ENCODE results near the gene PLEKHM3. TPM values are rescaled to one million over a fixed set of nuclear protein-coding genes. Genes with fewer than 3 reads are reported as not detected.

The PLEKHM3 gene
- total RNA-seq, 2 donors from 2014 or later: 5.2 to 15.8 TPM

DNA sequence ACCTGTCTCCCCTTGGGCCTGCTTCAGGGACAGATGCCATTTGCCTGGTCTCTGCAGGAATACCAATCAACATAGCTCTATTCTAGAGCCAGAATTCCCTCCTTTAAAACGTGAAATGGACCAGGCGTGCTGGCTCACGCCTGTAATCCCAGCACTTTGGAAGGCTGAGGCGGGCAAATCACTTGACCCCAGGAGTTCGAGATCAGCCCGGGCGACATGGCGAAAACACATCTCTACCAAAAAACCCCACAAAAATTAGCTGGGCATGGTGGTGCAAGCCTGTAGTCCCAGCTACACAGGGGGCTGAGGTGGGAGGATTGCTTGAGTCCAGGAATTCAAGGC is 127.0 kb downstream of the PLEKHM3 start:
- Mint-ChIP-seq H3K9me3 (no peaks in the 10 kb centered on the region), H3K36me3 (no peaks in the 10 kb centered on the region), H3K27ac (no peak overlapping the region)
- no peak for ATAC-seq
- DNase-seq (ENCODE audit: low spot score in 2 of 2): no peak

- Mint-ChIP-seq H3K36me3 (no peaks in the 10 kb centered on the region), H3K27ac (no peak overlapping the region), H3K9me3 (no peaks in the 10 kb centered on the region)
- no peak for ATAC-seq
- no peak for DNase-seq (ENCODE audit: low spot score in 2 of 2)
Measured at GRCh38 chr2:207897541-207898353, 127.6 kb downstream of the PLEKHM3 start.

DNA sequence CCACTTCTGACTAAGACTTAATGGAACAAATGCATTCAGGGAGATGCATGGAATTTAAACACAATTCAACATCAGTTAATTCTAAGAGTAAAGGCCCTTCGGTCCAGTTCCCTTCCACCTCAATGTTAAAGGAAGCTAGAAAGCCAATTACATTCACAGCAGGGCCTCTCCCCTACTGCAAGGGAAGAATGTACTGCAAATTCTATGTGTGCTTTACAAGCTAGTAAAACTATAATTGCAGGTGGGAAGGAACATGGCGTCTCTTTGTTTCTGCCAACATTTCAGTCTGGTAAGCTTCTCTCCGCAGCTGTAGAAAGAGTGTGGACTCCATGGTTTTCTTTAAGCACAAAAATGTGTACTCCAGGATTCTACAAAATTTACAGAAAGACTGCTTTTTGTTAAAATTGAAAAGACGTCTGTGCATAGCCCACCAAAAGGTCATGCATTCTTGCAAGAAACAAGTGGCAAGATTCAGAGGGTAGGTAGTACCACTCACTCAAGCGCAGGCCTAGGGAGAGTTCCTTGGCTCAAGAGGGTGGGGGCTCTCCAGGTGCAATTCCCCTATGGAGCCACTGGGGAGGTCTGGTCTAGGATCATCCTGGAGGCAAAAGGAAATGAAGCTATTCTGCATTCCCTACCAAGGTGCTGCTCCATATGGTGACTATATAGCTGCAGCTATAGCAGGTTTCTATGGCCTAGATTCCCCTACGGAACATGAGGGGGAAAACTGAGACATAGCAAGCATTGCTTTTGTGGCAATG is 128.6 kb downstream of the PLEKHM3 start:
- ATAC-seq (no peak), DNase-seq (ENCODE audit: low spot score in 2 of 2) (no peak)
- Mint-ChIP-seq H3K36me3 (no peaks in the 10 kb centered on the region), H3K9me3 (no peaks in the 10 kb centered on the region), H3K27ac (no peak overlapping the region)

DNA sequence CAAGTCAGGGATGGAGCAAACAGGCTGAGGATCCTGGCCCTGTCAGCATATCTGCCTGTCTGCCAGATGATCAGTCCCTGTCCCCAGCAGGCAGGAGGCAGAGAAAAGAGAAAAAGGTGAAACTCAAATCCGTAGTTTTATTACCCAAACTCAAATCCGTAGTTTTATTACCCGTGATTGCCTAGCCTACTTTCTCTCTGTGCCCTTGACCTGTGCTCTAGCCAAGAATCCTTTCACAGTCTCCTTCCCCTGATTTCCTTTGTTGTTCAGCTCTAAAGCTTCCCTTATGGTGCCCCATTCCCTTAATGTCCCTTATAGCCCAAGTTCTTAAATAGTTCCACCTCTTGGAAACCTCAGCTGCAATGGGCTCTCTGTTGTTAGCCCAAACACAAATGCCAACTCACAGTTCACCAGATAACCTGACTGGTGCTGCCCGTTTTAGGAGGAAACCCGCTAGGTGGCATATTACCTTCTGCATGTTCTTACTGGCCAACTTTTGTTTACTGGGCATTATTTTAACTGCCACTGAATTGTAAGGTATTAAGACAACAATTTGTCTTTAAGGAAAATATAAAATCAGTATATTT is 130.0 kb downstream of the PLEKHM3 start:
- Mint-ChIP-seq H3K27ac (no peak overlapping the region), H3K9me3 (no peaks in the 10 kb centered on the region), H3K36me3 (no peaks in the 10 kb centered on the region)
- DNase-seq (ENCODE audit: low spot score in 2 of 2) (no peak), ATAC-seq (no peak)

- no peak for ATAC-seq
- no peak overlapping the region for H3K27ac Mint-ChIP-seq
- H3K9me3 Mint-ChIP-seq: no peaks in the 10 kb centered on the region
- DNase-seq (ENCODE audit: low spot score in 2 of 2): no peak
- H3K36me3 Mint-ChIP-seq: no peaks in the 10 kb centered on the region
Measured at GRCh38 chr2:207892716-207893402, 132.5 kb downstream of the PLEKHM3 start.

GRCh38 chr2:207891086-207891844 is 134.1 kb downstream of the PLEKHM3 start:
- H3K36me3 Mint-ChIP-seq: no peaks in the 10 kb centered on the region
- DNase-seq (ENCODE audit: low spot score in 2 of 2) (no peak), ATAC-seq (no peak)
- H3K9me3 Mint-ChIP-seq: no peaks in the 10 kb centered on the region
- H3K27ac Mint-ChIP-seq: no peak overlapping the region

DNA sequence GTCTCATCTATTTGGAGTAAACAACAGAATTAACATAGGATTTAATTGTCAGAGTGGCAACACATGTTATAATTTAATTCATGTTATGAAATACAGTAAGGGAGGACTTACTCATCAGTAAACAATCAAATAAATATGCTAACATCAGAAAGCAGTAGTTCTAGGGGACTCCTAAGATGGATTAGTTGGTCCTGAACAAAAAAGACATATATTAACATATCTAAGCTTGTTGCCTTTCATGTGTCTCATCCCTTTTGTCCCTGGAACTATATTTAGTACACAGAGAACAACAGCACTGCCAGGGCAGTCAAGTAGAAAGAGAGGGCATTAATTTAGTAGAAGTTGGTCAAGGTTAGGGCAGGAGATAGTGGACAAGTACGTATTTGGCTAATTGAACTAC is 137.8 kb downstream of the PLEKHM3 start:
- Mint-ChIP-seq H3K36me3 (no peaks in the 10 kb centered on the region), H3K9me3 (no peaks in the 10 kb centered on the region), H3K27ac (no peak overlapping the region)
- DNase-seq (ENCODE audit: low spot score in 2 of 2) (no peak), ATAC-seq (no peak)

- DNase-seq (ENCODE audit: low spot score in 2 of 2): no peak
- H3K9me3 Mint-ChIP-seq: no peaks in the 10 kb centered on the region
- H3K27ac Mint-ChIP-seq: no peak overlapping the region
- ATAC-seq: no peak
- H3K36me3 Mint-ChIP-seq: no peaks in the 10 kb centered on the region
Measured at GRCh38 chr2:207885010-207885409, 140.3 kb downstream of the PLEKHM3 start.

DNA sequence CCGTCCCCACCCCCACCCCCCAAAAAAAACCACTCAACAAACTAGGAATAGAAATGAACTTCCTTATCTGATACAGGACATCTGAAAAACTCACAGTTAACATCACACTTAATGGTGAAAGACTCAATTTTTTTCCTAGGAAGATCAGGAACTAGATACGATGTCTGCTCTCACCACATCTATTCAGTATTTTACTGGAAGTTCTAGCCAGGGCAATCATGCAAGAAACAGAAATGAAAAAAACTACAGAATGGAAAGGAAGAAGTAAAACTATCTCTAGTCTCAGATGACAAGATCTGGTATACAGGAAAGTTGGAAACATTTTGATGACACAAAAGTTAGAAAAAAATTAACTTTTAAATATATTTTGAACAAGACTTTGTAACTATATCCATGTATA is 141.2 kb downstream of the PLEKHM3 start:
- ATAC-seq (no peak), DNase-seq (ENCODE audit: low spot score in 2 of 2) (no peak)

GRCh38 chr2:207883002-207883780 is 142.1 kb downstream of the PLEKHM3 start:
- DNase-seq (ENCODE audit: low spot score in 2 of 2): peak in 1 of 2 donors; percentile 4
- Mint-ChIP-seq H3K27ac (no peak overlapping the region), H3K9me3 (no peaks in the 10 kb centered on the region), H3K36me3 (no peaks in the 10 kb centered on the region)
- ATAC-seq: peak; percentile 41 to 83

More for the DNA sequence above, 141.2 kb downstream of the PLEKHM3 start:
- H3K36me3 Mint-ChIP-seq: no peaks in the 10 kb centered on the region
- no peaks in the 10 kb centered on the region for H3K9me3 Mint-ChIP-seq
- H3K27ac Mint-ChIP-seq: no peak overlapping the region

DNA sequence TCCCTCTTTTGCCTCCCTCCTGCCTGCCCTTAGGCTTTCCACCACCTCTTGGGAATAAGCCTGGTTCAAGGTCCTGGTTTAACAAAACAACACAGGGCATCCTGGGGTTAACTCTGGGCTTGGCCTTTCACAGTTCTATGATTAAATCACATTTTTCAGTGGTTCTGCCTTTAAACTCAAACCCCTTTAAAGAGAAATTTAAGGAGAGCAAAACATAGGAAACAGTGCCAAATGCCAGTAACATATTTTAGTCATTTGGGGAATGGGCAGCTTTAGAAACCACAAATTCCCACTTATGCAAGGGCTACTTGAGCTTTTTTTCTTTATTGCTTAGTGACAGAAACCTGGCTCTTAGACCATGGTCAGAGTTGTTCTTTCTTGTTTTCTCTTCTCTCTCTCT is 143.4 kb downstream of the PLEKHM3 start:
- H3K36me3 Mint-ChIP-seq: no peaks in the 10 kb centered on the region
- H3K9me3 Mint-ChIP-seq: no peaks in the 10 kb centered on the region
- DNase-seq (ENCODE audit: low spot score in 2 of 2) (no peak), ATAC-seq (no peak)
- peak overlapping the region; percentile 16 to 68 for H3K27ac Mint-ChIP-seq

DNA sequence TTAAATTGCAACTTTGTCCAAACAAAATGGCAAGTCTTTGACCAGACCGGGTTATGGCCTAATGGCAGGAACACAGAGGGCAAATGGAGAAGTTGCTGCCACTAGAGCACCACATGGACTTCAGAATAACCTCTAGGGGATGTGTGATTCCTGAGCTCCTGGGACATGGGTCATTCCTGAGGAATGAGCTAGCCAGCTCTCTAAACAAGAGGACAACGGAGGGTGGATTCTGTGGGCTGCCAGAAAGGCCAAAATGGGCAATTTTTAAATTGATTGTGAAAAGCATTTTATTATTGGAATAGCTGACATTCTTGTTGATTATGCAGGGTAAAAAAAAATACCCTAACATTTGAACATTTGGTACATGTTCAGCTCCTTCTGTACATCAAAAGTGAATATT is 145.8 kb downstream of the PLEKHM3 start:
- Mint-ChIP-seq H3K9me3 (no peaks in the 10 kb centered on the region), H3K36me3 (no peaks in the 10 kb centered on the region), H3K27ac (no peak overlapping the region)
- ATAC-seq (no peak), DNase-seq (ENCODE audit: low spot score in 2 of 2) (no peak)

DNA sequence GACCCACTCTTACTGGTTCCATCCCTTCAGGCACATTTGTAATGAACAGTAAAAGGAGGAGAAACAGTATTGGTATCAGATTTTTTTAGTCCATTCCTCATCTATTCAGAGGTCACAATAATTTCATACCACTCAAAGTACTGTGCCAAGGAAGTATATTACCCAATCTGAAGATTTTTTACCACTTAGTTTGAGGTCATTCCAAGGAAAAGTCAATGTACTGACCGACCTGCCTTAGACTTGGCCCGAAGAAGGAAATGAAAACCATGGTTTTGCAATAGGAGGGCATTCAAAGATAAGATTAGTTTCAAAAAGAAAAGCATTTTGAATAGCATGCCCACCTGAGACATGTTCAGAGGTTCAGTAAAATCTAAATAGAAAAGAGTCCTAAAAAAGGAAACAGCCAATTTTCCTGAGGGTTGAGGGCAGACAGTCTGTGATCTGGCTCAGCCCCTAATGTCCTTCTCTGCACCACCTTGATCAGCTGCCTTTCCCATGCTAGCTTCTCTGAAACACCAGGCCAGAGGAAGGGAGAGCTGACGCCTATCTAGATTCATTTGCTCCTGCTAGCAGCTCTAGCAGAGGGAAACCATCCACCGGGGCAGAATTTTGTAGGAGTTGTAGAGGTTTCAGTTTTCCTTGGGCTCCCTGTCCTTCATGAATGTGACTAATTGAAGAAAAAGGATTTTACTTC is 148.3 kb downstream of the PLEKHM3 start:
- H3K36me3 Mint-ChIP-seq: no peaks in the 10 kb centered on the region
- DNase-seq (ENCODE audit: low spot score in 2 of 2) (no peak), ATAC-seq (no peak)
- no peak overlapping the region for H3K27ac Mint-ChIP-seq
- H3K9me3 Mint-ChIP-seq: no peaks in the 10 kb centered on the region

GRCh38 chr2:207875473-207876212 is 149.7 kb downstream of the PLEKHM3 start:
- DNase-seq (ENCODE audit: low spot score in 2 of 2) (no peak), ATAC-seq (no peak)
- Mint-ChIP-seq H3K36me3 (no peaks in the 10 kb centered on the region), H3K27ac (no peak overlapping the region), H3K9me3 (no peaks in the 10 kb centered on the region)

DNA sequence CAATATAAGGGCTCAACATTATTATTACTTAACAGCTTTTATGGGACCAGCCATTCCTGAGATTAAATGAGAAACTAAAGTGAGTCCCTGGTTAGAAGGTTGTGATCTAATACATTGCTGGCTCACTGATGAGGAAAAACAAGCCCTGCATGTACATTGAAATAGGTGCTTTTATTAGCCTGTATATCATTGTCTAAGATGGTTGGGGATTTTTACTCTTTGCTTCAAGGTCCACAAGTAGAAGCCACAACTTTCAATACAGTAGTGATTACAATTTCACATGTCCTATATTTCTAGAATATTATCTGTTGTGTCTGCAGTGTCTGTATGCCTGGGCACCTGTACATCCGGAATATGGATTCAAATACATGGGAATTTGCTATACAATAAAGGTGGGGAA is 151.5 kb downstream of the PLEKHM3 start:
- ATAC-seq: no peak
- Mint-ChIP-seq H3K36me3 (no peaks in the 10 kb centered on the region), H3K27ac (no peak overlapping the region)

More for the DNA sequence above, 151.5 kb downstream of the PLEKHM3 start:
- H3K9me3 Mint-ChIP-seq: no peaks in the 10 kb centered on the region
- DNase-seq (ENCODE audit: low spot score in 2 of 2): no peak

All from activated naive CD4-positive, alpha-beta T cell treated with anti-CD3 and anti-CD28 coated beads, Interleukin-2, amount 50 U/mL, for 72 hours (primary cell).